Bronchial epithelial cell (primary cell): ENCODE measurements around the gene DNAJC2. TPM values are rescaled to one million over a fixed set of nuclear protein-coding genes. Genes with fewer than 3 reads are reported as not detected.

ENCODE experiments used
- DNase-seq: peaks from one replicate; pipeline ENCODE4 v3.0.0-alpha.2; 2010; ENCODE audit warnings: low read depth
- FAIRE-seq: peaks from 2 replicates; lab custom pipeline; 2011; peaks lifted over from hg19 to GRCh38; lab: Jason Lieb, UNC
- H3K27me3 ChIP-seq: 2 replicates; pipeline ENCODE4 v1.5.1; 2011; ENCODE audit warnings: low read length; ENCODE audit not compliant: control insufficient read depth, insufficient read depth
- H3K36me3 ChIP-seq: 2 replicates; pipeline ENCODE4 v1.5.1; 2011; ENCODE audit warnings: low read length; ENCODE audit not compliant: control insufficient read depth, insufficient read depth
- H3K4me3 ChIP-seq: 2 replicates; pipeline ENCODE4 v1.5.1; 2011; ENCODE audit warnings: mild to moderate bottlenecking, low read depth, low read length, control low read depth
- total RNA-seq: library from RNA; depleted of rRNA; stranded (reverse); fragments of >200 nt; gene quantifications from 2 replicates; pipeline ENCODE4 v1.2.1, GENCODE V29; 2014
- TF ChIP-seq, protein P1 (sequence below): IDR thresholded peaks from 2 replicates; pipeline ENCODE4 v1.5.1; 2011; ENCODE audit warnings: mild to moderate bottlenecking, moderate library complexity, low read length, control low read depth, inconsistent platforms; ENCODE audit not compliant: insufficient read depth, severe bottlenecking

DNAJC2 gene
- total RNA-seq, 1 donor from 2014 or later = 16.8 TPM

DNA sequence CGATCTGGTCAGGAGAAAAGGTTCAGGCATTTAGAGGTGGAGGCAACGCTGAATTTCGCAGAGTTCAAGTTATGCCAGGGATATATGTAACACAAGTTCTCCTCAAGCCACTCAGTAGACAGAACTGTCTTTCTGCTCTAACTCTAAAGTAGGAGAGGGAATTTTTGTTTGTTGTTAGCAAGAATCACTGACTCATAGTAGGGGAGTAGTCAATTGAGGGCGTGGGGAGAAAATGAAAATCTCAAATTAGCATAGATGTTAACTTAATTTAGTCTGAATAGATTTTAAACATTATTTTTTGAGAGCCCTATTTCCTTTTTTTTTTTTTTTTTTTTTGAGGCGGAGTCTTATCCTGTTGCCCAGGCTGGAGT, 37.5 kb upstream of the DNAJC2 start:
- H3K36me3 ChIP-seq = no peaks in the 10 kb centered on the region
- TF ChIP-seq, protein P1, sequence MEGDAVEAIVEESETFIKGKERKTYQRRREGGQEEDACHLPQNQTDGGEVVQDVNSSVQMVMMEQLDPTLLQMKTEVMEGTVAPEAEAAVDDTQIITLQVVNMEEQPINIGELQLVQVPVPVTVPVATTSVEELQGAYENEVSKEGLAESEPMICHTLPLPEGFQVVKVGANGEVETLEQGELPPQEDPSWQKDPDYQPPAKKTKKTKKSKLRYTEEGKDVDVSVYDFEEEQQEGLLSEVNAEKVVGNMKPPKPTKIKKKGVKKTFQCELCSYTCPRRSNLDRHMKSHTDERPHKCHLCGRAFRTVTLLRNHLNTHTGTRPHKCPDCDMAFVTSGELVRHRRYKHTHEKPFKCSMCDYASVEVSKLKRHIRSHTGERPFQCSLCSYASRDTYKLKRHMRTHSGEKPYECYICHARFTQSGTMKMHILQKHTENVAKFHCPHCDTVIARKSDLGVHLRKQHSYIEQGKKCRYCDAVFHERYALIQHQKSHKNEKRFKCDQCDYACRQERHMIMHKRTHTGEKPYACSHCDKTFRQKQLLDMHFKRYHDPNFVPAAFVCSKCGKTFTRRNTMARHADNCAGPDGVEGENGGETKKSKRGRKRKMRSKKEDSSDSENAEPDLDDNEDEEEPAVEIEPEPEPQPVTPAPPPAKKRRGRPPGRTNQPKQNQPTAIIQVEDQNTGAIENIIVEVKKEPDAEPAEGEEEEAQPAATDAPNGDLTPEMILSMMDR = no peak
- no peak for DNase-seq
- H3K4me3 ChIP-seq = no peak overlapping the region
- no peak for FAIRE-seq
- no peaks in the 10 kb centered on the region for H3K27me3 ChIP-seq

DNA sequence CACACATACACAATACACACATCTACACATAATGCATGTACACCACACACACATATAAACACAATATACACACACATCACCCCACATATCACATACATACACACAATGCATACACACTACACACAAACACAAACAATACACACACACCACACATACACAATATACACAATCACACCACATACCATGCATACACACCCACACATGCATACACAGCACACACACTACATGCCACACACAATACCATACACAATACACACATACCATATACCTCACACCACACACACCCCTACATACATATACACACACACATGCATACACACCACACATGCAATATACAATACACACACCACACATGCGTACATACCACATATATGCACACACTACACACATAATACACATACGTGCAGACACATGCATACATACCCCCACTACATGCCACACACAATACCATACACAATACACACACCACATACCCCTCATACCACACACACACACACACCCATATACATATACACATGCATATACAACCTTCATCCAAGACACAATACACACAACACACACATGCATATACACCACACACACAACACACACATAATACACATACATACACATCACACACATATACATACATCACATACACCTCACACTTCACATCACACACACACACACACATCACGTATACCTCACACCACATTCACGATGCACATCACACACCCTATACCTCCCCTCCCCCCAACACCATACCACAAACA, 36.9 kb upstream of the DNAJC2 start:
- DNase-seq = no peak
- Histone ChIP-seq H3K36me3 (no peaks in the 10 kb centered on the region), H3K27me3 (no peaks in the 10 kb centered on the region), H3K4me3 (no peak overlapping the region)
- TF ChIP-seq, protein P1 = no peak
- FAIRE-seq = peak; percentile 89

DNA sequence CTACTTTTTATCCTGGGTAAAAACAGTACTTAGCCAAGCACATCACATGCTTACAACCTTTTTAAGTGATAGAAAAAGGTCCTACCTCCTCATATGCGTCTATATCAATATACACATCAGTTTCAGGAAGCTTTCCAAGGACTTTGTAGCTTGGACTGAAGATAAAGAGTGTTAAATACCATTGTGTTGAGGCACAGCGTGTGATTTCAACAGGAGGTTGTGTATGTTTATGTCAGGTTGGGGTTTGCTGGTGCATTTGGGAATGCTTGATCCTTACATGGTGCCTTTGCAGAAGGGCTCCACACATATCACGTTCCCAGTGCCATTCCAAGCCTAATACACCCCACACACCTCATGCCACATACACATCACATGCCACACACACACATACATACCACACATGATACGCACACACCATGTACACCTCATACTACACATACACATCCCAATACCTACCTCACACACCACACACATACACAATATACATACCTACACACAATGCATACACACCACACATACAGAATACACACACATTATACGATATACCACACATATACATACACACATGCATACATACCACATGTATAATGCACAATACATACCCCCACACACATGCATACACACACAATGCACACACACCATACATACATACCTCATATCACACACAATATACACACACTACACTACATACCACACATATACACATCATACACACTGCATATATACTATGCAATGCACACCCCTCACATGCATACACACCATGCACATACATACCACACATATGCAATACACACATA, 36.0 kb upstream of the DNAJC2 start:
- FAIRE-seq (peak; percentile 64), DNase-seq (no peak)
- H3K4me3 ChIP-seq = no peak overlapping the region
- no peaks in the 10 kb centered on the region for H3K36me3 ChIP-seq
- TF ChIP-seq, protein P1 = no peak
- H3K27me3 ChIP-seq = no peaks in the 10 kb centered on the region

DNA sequence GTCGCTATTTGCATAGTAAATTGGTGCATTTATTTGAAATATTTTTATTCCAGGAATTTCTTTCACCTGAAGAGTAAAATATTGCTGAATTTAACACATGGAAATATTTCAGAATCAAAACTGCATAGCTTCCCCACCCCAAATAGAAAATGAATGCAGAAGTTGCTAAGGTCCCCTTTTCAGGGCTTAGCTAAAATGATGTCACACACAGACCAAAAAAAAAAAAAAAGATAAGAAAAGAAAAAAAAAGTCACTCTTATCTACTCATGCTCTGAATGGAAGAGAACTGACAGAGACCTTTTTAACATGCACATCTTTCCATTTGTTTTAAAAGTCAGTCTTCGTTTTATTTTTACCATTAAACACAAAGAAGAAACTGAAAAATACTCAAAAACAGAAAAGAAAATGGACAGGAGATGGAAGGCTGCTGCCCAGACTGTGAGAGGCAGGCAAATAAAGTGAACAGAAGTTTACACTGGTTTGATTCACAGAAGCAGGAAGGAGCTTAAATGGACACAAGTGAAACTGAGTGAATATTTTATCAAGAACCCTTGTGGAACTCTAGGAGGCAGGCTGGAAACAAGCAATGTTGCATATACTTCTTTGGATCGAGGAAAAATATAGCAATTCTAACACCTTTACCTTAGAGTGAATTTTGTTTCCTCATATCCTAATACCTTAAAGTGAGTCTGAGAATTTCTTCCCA, 34.9 kb upstream of the DNAJC2 start:
- no peak overlapping the region for H3K4me3 ChIP-seq
- H3K36me3 ChIP-seq = no peaks in the 10 kb centered on the region
- FAIRE-seq (no peak), DNase-seq (no peak)
- H3K27me3 ChIP-seq = no peaks in the 10 kb centered on the region
- TF ChIP-seq, protein P1 = no peak

DNA sequence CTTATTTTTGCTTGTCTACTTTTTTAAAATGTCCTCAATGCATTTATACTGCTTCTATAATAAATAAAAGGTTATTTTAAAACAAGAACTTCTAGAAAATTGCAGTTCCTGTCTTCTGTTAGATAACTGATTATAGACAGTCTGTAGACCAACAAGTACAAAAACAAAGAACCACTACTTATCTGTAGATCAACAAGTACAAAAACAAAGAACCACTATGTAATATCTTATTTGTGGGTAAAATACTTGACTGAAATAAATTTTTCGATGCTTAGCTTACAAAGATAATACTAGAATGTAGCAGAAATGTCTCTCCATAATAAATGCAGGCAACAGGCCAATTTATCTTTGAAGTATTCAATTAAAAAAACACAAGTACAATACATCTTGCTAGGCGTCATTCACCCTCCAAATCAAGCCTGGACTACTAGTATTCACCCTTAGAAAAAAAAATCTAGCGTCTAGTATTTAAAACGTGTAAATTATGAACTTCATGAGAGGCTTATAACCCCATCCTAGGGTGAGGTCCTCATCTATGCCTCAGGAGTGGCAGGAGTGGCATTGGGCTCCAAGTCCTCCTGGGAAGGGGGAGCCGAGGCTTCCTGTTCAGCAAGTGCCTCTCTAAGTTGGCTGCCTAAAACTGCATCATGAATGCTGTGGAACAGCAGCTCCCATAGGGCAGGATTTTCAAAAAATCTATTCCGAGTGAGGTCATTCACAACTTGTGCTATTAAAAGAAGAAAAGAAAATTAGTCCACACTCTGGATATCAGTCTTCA, 29.5 kb upstream of the DNAJC2 start:
- H3K4me3 ChIP-seq = no peak overlapping the region
- TF ChIP-seq, protein P1 = no peak
- H3K27me3 ChIP-seq = peaks cover 1% of the 10 kb centered on the region
- DNase-seq (no peak), FAIRE-seq (no peak)
- no peaks in the 10 kb centered on the region for H3K36me3 ChIP-seq
